Erythroblast (primary cell): ENCODE data around the gene CUX1.
"Not testable (repeated sequence)": the region's sequence is repeated elsewhere in the genome, so short reads cannot be mapped to it uniquely, and the experiment has no call there.

Source experiments
- DNase-seq, 2 experiments: peaks; one replicate each; lab custom pipeline; 2025; lab: John Stamatoyannopoulos, UW
- GATA1 ChIP-seq: IDR thresholded peaks from 2 replicates; pipeline ENCODE4 v1.6.1; 2011; ENCODE audit warnings: low read depth, mild to moderate bottlenecking, control low read depth, low read length, moderate library complexity
- POLR2A ChIP-seq: IDR thresholded peaks from 2 replicates; pipeline ENCODE4 v1.6.1; 2011; ENCODE audit warnings: mild to moderate bottlenecking, low read length

Gene CUX1

DNA sequence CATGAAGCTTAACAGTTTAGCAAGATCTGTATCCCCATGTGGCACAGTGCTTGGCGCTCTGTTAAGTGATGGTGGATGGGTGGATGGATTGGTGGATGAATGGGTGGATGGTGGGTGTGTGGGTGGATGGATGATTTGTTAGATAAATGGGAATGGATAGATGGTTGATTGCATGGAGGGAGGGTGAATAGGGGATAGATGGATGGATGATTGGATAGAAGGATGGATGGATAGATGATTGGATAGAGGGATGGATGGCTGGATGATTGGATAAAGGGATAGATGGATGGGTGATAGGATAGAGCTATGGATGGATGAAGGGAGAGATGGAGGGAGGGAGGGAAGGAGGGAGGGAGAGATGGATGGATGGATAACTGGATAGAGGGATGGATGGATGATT, 229.7 kb downstream of the CUX1 start:
- DNase-seq = no peak
- TF ChIP-seq POLR2A (no peak), GATA1 (no peak)

DNA sequence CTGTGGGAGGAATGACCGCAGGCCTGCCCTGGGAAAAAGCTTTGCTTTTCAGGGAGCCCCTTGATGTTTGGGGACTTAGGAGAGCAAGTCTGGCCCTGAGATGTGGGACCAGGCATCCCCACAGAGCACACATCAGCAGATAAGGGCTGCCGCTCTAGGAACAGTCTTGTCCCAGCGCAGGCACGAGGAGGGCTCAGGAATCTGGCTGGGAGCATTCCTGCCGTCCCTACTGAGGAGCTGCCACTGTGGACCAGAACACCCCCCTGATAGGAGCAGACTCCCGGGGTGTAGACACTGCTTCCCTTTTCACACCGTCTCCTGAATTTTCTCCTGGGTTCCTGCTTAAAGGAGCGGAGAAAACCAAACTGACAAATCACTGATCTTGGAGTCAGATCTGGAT, 232.3 kb downstream of the CUX1 start:
- no peak for DNase-seq
- TF ChIP-seq POLR2A (no peak), GATA1 (no peak)

DNA sequence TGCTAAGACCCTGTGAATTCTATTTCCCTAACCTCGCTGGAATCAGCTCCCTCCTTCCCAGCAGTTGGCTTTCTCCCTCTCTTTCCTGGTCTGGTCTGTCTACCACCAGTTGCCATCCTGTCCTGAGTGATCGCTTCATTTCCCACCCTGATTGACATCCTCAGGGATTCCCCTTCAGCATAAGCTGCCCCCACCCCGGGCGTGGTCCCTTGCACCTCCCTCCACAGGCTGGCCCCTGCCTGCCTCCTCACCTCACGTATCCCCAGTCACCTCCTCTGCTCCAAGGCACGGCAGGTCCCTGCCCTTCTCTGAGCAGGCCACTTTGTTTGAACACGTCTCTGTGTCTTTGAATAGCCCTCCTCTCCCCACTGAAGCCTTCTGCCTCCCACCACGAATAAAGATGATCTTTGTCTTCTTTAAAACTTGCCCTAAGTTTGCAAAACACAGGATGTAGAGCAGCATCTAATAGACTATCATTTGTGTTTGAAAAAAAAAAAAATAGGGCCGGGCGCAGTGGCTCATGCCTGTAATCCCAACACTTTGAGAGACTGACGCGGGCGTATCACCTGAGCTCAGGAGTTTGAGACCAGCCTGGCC, 233.5 kb downstream of the CUX1 start:
- no peak for DNase-seq
- TF ChIP-seq GATA1 (no peak), POLR2A (no peak)

DNA sequence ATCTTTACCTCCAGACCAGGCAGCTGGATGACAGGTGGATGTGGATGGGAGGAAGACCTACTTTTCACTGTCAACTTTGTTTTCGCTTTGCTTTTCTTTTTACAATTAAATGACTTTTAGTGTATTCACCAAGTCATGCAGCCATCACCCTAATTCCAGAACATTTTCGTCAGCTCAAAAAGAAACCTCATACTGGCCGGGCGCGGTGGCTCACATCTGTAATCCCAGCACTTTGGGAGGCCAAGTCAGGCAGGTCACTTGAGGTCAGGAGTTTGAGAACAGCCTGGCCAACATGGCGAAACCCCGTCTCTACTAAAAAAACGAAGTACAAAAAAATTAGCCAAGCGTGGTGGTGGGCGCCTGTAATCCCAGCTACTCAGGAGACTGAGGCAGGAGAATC, 234.3 kb downstream of the CUX1 start:
- DNase-seq = not testable (repeated sequence)

DNA sequence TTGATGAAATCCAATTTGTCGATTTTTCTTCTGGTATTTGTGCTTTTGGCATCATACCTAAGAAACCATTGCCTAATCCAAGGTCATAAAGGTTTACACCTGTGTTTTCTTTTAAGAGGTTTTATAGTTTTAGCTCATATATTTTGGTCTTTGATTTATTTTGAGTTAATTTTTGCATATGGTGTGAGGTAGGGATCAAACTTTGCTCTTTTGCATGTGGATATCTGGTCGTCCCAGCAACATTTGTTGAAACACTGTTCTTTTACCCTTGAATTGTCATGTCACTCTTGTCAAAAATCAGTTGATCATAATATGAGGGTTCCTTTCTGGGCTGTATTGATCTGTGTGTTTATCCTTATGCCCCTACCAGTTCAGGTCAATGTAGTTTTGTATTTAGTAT, 236.7 kb downstream of the CUX1 start:
- TF ChIP-seq GATA1 (no peak), POLR2A (no peak)

DNA sequence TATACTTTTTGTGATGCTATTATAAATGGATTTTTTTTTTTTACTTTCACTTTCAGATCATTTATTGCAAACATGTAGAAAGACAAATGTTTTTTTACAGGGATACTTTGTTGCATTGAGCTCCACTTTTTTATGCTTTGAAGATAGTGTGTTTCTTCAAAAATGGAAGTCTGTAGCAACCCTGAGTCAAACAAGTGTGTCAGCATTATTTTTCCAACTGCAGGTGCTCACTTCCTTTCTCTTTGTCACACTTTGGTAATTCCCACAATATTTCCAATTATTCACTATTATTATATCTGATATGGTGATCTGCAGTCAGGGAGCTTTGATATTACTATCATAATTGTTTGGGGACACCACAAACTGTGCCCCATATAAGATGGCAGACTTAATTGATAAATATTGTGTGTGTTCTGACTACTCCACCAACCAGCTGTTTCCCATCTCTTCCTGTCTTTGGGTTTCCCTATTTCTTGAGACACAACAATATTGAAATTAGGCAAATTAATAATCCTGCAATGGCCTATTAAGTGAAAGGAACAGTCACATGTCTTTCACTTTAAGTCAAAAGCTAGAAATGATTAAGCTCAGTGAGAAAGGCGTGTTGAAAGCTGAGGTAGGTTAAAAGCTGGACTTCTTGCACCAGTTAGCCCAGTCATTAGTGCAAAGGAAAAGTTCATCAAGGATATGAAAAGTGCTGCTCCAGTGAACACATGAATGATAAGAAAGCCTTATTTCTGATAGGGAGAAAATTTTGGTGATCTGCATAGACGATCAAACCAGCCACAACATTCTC, 238.0 kb downstream of the CUX1 start:
- TF ChIP-seq POLR2A (no peak), GATA1 (no peak)

More for the DNA sequence above, 236.7 kb downstream of the CUX1 start:
- DNase-seq = no peak

DNA sequence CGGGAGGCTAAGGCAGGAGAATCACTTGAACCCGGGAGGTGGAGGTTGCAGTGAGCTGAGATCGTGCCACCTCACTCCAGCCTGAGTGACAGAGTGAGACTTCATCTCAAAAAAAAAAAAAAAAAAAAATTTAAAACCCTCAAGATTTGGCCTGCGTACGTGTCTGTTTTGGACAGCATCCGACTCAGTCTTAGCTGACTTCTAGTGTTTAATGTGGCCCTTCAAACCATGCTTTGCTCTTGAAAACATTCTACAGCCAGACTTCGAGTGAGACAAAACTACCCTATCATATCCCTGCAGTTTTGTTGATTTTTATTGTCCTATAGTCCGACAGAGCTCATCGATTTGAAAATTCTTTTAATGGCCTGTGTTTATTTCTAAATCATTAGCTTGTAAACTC, 242.1 kb downstream of the CUX1 start:
- TF ChIP-seq POLR2A = no peak
- TF ChIP-seq GATA1 = no peak
- DNase-seq = no peak

More for the DNA sequence above, 238.0 kb downstream of the CUX1 start:
- DNase-seq = no peak

DNA sequence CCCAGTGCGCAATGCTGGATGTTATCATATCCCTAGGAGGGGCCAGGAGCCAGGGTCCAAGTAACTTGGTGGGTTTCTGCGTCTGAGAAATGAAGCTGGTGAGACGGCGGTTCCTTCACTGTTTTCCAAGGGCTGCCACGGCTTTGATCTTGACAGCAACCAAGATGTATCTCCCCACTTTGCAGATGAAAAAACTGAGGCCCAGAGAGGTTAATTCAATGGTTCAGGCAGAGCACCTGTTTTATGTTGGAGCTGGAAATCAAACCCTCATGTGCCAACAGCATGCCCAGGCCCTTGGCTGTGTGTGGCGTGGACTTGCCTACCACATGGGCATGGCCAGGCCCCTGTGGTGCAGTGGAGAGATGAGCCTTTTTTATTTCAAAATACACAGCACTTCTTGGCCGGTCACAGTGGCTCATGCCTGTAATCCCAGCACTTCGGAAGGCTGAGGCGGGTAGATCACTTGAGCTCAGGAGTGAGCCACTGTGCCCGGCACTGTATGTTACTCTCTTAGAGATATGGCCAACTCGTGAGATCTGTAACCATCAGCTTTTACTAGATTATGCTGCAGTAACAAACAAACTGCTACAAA, 244.0 kb downstream of the CUX1 start:
- TF ChIP-seq POLR2A = no peak
- DNase-seq = no peak

DNA sequence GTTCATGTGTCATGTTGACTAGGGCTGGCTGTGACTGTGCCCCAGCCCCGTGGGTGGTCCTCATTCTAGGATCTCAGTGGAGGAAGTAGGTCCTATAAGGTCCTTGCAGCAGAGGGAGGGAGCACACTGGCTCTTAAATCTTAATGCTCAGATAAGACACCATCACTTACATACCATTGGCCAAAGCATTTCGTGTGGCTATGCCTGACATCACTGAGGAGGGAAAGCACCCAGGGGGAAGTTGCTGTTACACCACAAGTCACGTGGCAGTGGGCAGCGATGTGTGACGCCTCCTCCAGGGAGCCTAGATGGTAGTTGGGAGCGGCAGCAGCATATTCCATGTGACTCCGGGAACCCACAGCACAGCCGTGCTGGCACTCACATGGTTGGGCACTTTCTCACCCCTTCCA, 244.6 kb downstream of the CUX1 start:
- peak in 1 of 2 experiments; percentile 12 for DNase-seq

DNA sequence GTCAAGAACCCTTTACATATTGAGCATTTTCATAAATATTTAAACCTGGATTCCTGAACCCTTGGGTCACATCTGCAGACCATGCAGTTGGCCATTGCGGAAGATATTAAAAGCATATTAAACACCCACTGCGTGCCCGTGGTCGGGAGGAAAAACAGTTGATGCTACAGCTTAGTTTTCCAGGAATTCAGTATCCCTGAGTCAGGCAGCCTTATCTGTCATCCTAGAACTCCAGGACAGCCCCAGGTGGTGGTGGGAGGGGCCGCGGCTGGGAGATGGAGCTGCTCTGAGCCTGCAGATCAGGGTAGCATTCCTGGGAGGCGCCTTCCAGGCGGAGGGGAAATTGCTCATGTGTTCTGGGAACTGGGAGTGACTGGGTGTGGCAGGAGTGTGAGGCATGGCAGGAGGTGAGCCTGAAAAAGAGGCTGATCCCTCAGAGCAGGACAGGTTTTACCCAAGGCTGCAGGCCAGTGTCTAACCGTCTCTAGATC, 246.3 kb downstream of the CUX1 start:
- no peak for DNase-seq
- TF ChIP-seq GATA1 (no peak), POLR2A (no peak)

More for the DNA sequence above, 244.6 kb downstream of the CUX1 start:
- TF ChIP-seq GATA1 (no peak), POLR2A (no peak)

DNA sequence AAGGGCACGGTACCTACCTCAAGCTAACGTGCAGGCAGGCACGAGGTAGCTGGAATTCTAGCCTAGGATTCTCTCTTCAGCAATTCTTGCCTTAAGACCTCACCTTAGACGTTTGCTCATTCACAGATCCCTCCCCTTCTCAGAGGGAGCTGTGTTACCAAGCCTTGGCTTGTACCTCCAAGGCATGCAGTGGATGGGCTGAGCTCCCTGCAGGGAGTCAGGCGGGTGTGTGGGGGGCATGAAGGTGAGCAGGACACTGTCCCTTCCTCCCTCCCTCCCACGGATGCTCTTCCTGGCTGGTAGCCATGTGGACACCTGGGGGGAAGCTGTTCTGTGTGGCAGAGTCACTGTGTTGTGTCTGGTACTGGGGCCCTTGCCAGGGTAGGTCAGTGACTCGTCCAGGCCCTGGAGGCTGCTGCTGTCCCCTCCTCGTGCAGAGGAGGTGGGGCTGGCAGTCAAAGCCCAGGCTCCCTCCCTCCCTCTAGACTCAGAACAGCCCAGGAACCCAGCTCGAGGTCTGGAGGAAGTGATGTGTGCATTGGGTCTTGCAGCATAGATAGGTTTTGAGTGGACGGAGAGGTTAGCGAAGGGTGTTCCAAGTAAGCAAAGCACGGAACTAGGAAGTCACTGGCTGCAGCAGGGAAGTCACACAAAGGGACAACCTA, 247.1 kb downstream of the CUX1 start:
- no peak for TF ChIP-seq POLR2A
- TF ChIP-seq GATA1 = no peak
- no peak for DNase-seq

DNA sequence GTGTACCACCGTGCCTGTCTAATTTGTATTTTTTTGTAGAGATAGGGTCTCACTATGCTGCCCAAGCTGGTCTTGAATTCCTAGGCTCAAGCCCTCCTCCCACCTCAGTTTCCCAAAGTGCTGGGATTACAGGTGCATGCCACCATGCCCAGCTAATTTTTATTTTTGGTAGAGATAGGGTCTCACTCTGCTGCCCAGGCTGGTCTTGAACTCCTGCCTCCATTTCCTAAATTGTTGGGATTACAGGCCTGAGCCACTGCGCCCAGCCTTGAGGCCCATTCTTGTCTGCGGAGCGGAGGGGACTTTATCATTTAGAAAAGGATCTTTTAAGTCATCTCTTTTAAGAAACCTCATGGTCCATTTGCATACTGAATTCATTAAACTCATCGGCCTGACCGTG, 247.8 kb downstream of the CUX1 start:
- DNase-seq = no peak
- TF ChIP-seq GATA1 = no peak

DNA sequence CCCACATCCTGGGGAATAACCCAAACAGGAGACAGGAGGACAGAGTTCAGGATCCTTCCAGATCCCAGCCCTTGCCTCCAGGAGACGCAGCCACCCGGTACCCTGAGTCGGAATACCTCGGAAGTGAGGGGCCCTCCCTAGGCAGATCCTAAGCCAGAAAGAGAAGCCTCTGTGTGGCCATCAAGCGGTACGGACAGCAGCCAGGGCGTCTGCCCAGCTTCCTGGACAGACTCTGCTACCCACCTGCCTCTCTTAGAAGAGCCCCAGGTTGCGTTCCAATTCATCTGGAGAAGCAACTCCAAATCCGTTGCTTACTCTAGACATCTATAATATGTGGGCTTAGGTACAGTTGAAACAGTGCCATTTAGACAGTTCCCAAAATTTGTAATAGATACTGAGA, 249.1 kb downstream of the CUX1 start:
- TF ChIP-seq POLR2A (no peak), GATA1 (no peak)
- no peak for DNase-seq

DNA sequence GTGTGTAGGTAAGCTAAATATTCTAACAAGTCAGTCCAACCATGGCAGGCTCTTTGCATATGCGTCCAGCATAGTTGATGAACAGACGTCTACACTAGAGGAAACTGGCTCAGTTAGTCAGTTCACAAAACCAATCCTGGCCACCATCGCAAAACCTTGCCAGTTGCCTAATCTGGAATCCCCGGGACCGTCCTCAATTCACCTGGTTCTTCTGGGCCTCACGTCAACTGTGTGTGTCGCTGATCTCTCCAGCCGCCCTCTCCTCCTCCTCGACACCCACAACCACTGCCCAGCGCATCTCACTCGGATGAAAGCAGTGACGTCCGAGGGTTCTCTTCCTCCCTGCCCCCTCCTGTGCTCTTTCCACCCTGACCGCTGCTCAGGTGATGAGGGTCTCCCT, 251.4 kb downstream of the CUX1 start:
- TF ChIP-seq POLR2A = no peak
- no peak for TF ChIP-seq GATA1
- DNase-seq = no peak
